OCI-LY1 (cell line): ENCODE results near the gene MTHFD1L.
"Not testable (repeated sequence)": the region's sequence is repeated elsewhere in the genome, so short reads cannot be mapped to it uniquely, and the experiment has no call there.

Source experiments
- CTCF ChIP-seq: fragments of 200-600 bp; sonication (generic), shearing (Covaris generic); IDR thresholded peaks from 2 replicates; pipeline ENCODE4 v1.5.1; 2017; ENCODE audit warnings: mild to moderate bottlenecking, antibody characterized with exemption, low read length, moderate library complexity, mixed read lengths
- EZH2 ChIP-seq: fragments of 200-600 bp; sonication (generic), shearing (Covaris generic); IDR thresholded peaks from 2 replicates; pipeline ENCODE4 v1.8.0; 2017; ENCODE audit warnings: borderline replicate concordance, mixed run types, mild to moderate bottlenecking, antibody characterized with exemption, low read length, moderate library complexity, mixed read lengths

GRCh38 chr6:150861448-150862168, 3.9 kb upstream of the MTHFD1L start:
- TF ChIP-seq CTCF, EZH2: not testable (repeated sequence)
